Fibroblast of lung (primary cell): Measurements from ENCODE around the gene CUL2. TPM values are rescaled to one million over a fixed set of nuclear protein-coding genes. Genes with fewer than 3 reads are reported as not detected.

ENCODE experiments used
- DNase-seq, 2 donors: peaks; one replicate each; pipeline versions ENCODE4 v3.0.0 to v3.0.0-alpha.2; 2010; ENCODE audit warnings: low read depth in 2 of 2
- H2AFZ ChIP-seq: 2 replicates; pipeline ENCODE4 v1.5.1; 2012; ENCODE audit warnings: low read length, control low read depth, inconsistent platforms
- H3K27ac ChIP-seq: 2 replicates; pipeline ENCODE4 v1.5.1; 2011; ENCODE audit warnings: low read length, control low read depth; ENCODE audit not compliant: insufficient read depth
- H3K27me3 ChIP-seq: 2 replicates; pipeline ENCODE4 v1.5.1; 2011; ENCODE audit warnings: mild to moderate bottlenecking, low read length; ENCODE audit not compliant: control insufficient read depth, insufficient read depth
- H3K36me3 ChIP-seq: 2 replicates; pipeline ENCODE4 v1.5.1; 2011; ENCODE audit warnings: low read length; ENCODE audit not compliant: control insufficient read depth, insufficient read depth
- H3K4me1 ChIP-seq: 2 replicates; pipeline ENCODE4 v1.5.1; 2011; ENCODE audit warnings: low read length; ENCODE audit not compliant: control insufficient read depth, insufficient read depth; ENCODE audit errors: extremely low read depth
- H3K4me2 ChIP-seq: 2 replicates; pipeline ENCODE4 v1.5.1; 2011; ENCODE audit warnings: low read length, control low read depth; ENCODE audit not compliant: insufficient read depth; ENCODE audit errors: extremely low read depth
- H3K4me3 ChIP-seq, 4 experiments: fragments of 200-600 bp in 1 of 4; sonication (generic) in 1 of 4; replicated peaks in 1 of 4; 2 replicates each; pipeline ENCODE4 v1.5.1; 2011 to 2016; ENCODE audit warnings: low read length in 4 of 4, low read depth in 3 of 4, mild to moderate bottlenecking in 3 of 4, control low read depth in 2 of 4, inconsistent platforms in 1 of 4, mixed read lengths in 1 of 4; ENCODE audit not compliant: insufficient read depth in 1 of 4; ENCODE audit errors: control extremely low read depth in 1 of 4
- H3K79me2 ChIP-seq: 2 replicates; pipeline ENCODE4 v1.5.1; 2012; ENCODE audit warnings: mild to moderate bottlenecking, low read length, inconsistent platforms; ENCODE audit not compliant: control insufficient read depth, insufficient read depth
- H3K9ac ChIP-seq: 2 replicates; pipeline ENCODE4 v1.5.1; 2011; ENCODE audit warnings: mild to moderate bottlenecking, low read length, control low read depth; ENCODE audit not compliant: insufficient read depth
- H3K9me3 ChIP-seq: 2 replicates; pipeline ENCODE4 v1.5.1; 2012; ENCODE audit warnings: low read depth, low read length; ENCODE audit not compliant: control insufficient read depth, insufficient read depth
- H4K20me1 ChIP-seq: 2 replicates; pipeline ENCODE4 v1.5.1; 2011; ENCODE audit warnings: low read length; ENCODE audit not compliant: control insufficient read depth, insufficient read depth; ENCODE audit errors: extremely low read depth
- CTCF ChIP-seq, 2 donors: IDR thresholded peaks in 1 of 2; conservative IDR thresholded peaks in 1 of 2; 1 replicate in 1 of 2; 2 replicates in 1 of 2; pipeline ENCODE4 v1.5.1; 2011 to 2012; ENCODE audit warnings: low read length in 2 of 2, control low read depth in 1 of 2, inconsistent platforms in 1 of 2, low read depth in 1 of 2, mild to moderate bottlenecking in 1 of 2
- EZH2 ChIP-seq: IDR thresholded peaks from 2 replicates; pipeline ENCODE4 v1.5.1; 2012; ENCODE audit warnings: low read length, control low read depth, mild to moderate bottlenecking; ENCODE audit errors: missing control alignments
- polyA plus RNA-seq, 2 donors: library from polyadenylated mRNA; depleted of rRNA in 1 of 2; stranded (reverse) in 1 of 2; unstranded in 1 of 2; fragments of >200 nt; gene quantifications; 2 replicates each; pipeline ENCODE4 v1.2.1, GENCODE V29; 2011 to 2012; ENCODE audit warnings: missing spikeins in 1 of 2
- total RNA-seq: library from RNA; depleted of rRNA; stranded (reverse); fragments of >200 nt; gene quantifications from 2 replicates; pipeline ENCODE4 v1.2.1, GENCODE V29; 2014

Gene CUL2
- total and polyA plus RNA-seq, 2 donors (not counting 1 experiment from before 2014, with no cell fraction given): 22.8 to 36.0 TPM

GRCh38 chr10:34996843-34997242 lies 93.3 kb downstream of the CUL2 start:
- Histone ChIP-seq H3K79me2 (no peaks in the 10 kb centered on the region), H3K4me1 (no peaks in the 10 kb centered on the region), H3K36me3 (no peaks in the 10 kb centered on the region), H2AFZ (no peak overlapping the region), H3K4me2 (no peak overlapping the region), H4K20me1 (no peaks in the 10 kb centered on the region), H3K9me3 (no peaks in the 10 kb centered on the region), H3K27ac (no peak overlapping the region), H3K27me3 (no peaks in the 10 kb centered on the region), H3K9ac (no peak overlapping the region), H3K4me3 (no peak overlapping the region)
- peak in 1 of 2 donors; percentile 31 for DNase-seq
- TF ChIP-seq EZH2 (no peak), CTCF (conservative IDR thresholded peaks at IDR 0.05 in 1 of 2, IDR thresholded peaks at IDR 0.05 in 1 of 2; ENCODE audit: low read depth in 1 of 2, low read length in 2 of 2) (no peak)

- Histone ChIP-seq H3K4me3 (no peak overlapping the region), H3K9ac (no peak overlapping the region), H3K9me3 (no peaks in the 10 kb centered on the region), H3K4me2 (no peak overlapping the region), H3K27ac (no peak overlapping the region), H3K36me3 (no peaks in the 10 kb centered on the region), H3K27me3 (no peaks in the 10 kb centered on the region), H3K4me1 (no peaks in the 10 kb centered on the region), H4K20me1 (no peaks in the 10 kb centered on the region), H3K79me2 (no peaks in the 10 kb centered on the region), H2AFZ (no peak overlapping the region)
- TF ChIP-seq EZH2 (no peak), CTCF (conservative IDR thresholded peaks at IDR 0.05 in 1 of 2, IDR thresholded peaks at IDR 0.05 in 1 of 2; ENCODE audit: low read depth in 1 of 2, low read length in 2 of 2) (no peak)
- no peak for DNase-seq
Observed at GRCh38 chr10:34995925-34996324, 94.2 kb downstream of the CUL2 start.

GRCh38 chr10:34994565-34995142 lies 95.5 kb downstream of the CUL2 start:
- Histone ChIP-seq H3K4me3 (no peak overlapping the region), H3K9me3 (no peaks in the 10 kb centered on the region), H3K79me2 (no peaks in the 10 kb centered on the region), H3K36me3 (no peaks in the 10 kb centered on the region), H2AFZ (no peak overlapping the region), H3K4me1 (no peaks in the 10 kb centered on the region), H3K9ac (no peak overlapping the region), H4K20me1 (no peaks in the 10 kb centered on the region), H3K27me3 (no peaks in the 10 kb centered on the region), H3K27ac (no peak overlapping the region), H3K4me2 (no peak overlapping the region)
- peak; percentile 63 to 91 for DNase-seq
- TF ChIP-seq CTCF (conservative IDR thresholded peaks at IDR 0.05 in 1 of 2, IDR thresholded peaks at IDR 0.05 in 1 of 2; ENCODE audit: low read depth in 1 of 2, low read length in 2 of 2): peak; percentile 39 to 69
- TF ChIP-seq EZH2: no peak
